AG09309 (cell line): ENCODE data around the gene AQR.

Experiments used
- DNase-seq: peaks from one replicate; pipeline ENCODE4 v3.0.0-alpha.2; 2010; ENCODE audit warnings: low read depth
- H3K4me3 ChIP-seq: 2 replicates; pipeline ENCODE4 v1.5.1; 2011; ENCODE audit warnings: mild to moderate bottlenecking, low read depth, low read length, moderate library complexity; ENCODE audit not compliant: control insufficient read depth
- TF ChIP-seq, protein P1 (sequence below): IDR thresholded peaks from 2 replicates; pipeline ENCODE4 v1.5.1; 2011; ENCODE audit warnings: mild to moderate bottlenecking, low read depth, low read length, inconsistent platforms; ENCODE audit not compliant: insufficient read depth, control insufficient read depth; ENCODE audit errors: missing control alignments

Gene AQR

DNA sequence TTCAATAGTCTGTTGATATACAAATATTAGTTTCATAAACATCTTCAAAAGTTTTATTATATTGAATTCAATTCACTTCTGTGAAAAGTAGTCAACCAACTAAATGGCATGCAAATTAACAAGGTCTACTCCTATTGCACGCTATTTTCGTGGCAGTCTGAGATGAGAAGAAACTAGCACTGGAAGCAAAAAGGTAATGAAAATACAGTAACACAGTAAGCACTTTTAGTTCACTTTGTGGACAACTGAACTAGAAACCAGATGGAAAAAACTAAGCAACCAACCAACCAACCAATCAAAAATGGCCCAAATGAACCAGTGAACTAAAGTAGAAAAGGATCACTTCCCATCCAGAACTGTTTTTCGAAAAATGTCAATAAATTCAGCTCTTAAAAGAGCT, 118.5 kb downstream of the AQR start:
- no peak overlapping the region for H3K4me3 ChIP-seq
- TF ChIP-seq, protein P1, sequence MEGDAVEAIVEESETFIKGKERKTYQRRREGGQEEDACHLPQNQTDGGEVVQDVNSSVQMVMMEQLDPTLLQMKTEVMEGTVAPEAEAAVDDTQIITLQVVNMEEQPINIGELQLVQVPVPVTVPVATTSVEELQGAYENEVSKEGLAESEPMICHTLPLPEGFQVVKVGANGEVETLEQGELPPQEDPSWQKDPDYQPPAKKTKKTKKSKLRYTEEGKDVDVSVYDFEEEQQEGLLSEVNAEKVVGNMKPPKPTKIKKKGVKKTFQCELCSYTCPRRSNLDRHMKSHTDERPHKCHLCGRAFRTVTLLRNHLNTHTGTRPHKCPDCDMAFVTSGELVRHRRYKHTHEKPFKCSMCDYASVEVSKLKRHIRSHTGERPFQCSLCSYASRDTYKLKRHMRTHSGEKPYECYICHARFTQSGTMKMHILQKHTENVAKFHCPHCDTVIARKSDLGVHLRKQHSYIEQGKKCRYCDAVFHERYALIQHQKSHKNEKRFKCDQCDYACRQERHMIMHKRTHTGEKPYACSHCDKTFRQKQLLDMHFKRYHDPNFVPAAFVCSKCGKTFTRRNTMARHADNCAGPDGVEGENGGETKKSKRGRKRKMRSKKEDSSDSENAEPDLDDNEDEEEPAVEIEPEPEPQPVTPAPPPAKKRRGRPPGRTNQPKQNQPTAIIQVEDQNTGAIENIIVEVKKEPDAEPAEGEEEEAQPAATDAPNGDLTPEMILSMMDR = no peak
- DNase-seq = no peak

DNA sequence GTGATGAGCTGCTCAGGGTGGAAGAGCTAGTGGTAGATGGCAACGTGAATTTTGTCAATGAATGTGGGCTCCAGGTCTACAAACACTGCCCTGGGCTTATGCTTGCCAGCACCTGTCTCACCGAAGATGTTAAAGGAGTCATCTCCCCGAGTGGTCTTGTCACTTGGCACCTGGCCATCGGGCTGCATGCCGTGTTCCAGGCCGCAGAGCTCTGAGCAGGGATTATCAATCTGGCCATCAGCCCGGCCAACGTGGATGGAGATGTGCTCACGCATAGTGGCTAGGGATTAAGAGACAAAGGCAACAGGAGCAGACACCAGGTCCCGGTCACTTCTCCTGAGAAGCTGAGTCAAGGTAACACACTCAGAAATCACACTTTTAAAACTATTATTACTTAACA, 119.4 kb downstream of the AQR start:
- H3K4me3 ChIP-seq = no peak overlapping the region
- TF ChIP-seq, protein P1 = no peak
- no peak for DNase-seq

DNA sequence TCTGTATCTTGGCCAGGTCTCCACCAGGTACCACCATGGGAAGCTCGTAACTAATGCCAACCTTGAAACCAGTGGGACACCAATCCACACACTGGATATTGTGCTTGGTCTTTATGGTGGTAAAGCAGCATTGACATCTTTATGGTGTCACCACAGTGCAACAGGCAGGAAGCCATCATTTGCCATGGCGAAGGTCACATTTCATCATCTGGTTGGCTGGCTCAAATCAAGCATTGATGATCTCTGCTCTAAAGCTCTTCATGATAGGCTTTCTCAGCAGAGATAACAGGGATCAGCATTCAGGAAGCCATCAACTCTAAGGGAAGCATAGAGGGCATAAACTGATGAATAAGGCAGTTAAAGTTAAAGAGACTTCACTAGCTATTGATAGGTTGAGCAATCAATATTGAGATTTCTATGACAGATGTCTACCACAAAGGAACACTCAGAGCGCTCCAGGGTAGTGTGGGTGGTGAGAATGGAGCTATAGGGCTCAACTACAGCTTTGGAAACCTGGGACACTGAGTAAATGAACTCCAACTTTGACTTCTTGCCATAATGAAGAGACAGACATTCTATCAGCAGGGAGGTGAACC, 120.1 kb downstream of the AQR start:
- H3K4me3 ChIP-seq = no peak overlapping the region
- TF ChIP-seq, protein P1 = no peak
- no peak for DNase-seq

DNA sequence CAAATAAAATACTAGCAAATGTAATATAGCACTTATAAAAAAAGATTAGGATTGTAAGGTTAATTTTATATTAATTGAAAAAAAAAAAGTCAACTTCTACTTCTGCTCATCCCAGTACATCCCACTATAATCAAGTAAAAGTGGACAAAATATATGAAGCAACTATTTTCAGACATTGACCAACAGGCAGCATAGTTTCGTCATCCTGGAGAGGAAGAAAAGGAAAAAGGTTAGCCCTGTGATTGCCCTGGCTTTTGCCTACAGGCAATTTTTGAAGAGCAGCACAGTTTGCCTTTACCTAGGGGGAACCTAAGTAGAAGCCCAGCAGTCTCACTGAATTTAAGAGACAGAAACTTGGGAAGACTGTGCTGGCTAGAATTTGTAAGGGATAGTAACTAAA, 121.9 kb downstream of the AQR start:
- TF ChIP-seq, protein P1 = no peak
- no peak for DNase-seq
- H3K4me3 ChIP-seq = no peak overlapping the region

DNA sequence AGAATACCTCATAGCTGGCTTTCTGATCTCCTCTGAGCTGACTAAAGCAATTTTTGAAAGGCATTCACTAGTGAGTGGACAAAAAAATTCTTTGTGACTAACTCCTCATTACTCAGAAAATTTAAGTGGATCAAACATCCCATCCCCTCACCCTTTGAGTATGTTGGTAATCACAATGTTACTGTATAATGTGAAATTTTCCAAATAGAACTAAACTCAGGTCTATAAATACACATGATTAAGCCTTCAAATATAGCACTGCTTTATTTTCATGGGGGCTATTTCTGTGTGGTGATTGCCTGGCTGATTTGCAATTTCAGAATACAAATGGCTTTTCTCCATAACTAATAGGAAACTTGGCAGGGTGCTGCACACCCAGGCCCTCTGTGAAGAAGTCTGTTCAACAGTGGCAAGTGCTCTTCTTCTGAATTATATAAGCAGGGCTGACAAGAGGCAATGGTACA, 128.2 kb downstream of the AQR start:
- H3K4me3 ChIP-seq = no peak overlapping the region
- TF ChIP-seq, protein P1 = no peak
- no peak for DNase-seq

DNA sequence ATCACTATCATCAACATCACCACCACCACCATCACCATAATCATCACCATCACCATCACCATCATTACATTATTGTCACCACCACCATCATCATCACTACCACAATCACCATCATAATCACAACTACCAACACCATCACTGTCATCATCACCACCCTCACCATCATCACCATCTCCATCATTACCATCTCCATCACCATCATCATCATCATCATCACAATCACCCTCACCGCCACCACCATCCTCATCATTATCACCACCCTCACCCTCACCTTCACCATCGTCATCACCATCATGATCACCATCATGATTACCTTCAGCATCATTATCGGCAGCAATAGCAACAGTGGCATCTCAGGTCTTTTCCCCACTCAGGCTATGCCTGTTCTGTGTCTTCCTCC, 131.3 kb downstream of the AQR start:
- TF ChIP-seq, protein P1 = no peak
- DNase-seq = no peak
- no peak overlapping the region for H3K4me3 ChIP-seq

DNA sequence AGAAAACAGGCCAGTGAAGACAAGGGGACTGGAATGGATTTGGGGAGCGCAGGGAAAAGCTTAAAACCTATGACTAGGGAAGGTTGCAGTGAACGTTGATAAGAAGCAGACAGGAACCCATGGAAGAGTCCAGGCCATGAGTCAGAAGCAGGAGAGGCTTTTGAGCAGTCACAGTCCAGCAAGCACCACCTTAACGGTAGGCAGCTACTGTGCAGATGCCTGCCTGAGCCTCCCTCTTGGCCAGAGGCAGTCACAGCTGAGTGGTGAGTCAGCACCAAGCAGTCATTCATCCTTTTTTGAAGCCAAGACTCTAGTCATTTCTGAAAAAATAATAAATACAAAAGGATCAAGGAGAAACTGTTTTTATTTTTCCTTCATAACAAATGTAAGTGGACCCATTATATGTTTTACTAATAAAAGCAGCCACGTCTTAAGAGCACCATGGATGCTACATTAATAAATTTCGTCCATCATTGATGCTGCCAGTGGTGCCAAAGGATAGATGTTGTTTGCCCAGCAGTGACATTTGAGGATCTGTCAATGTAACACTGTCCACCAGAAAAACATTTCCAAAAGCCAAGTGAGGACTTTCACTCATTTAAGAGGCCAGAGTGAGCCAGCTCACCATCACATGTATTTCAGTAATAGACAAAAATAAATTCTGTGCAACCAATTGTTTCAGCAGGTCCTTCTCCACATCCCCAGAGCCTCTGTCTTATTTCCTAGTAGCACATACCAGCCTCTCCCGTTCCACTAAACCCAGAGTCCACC, 132.1 kb downstream of the AQR start:
- no peak overlapping the region for H3K4me3 ChIP-seq
- TF ChIP-seq, protein P1 = no peak
- DNase-seq = peak; percentile 25
